Neural progenitor cell (in vitro differentiated cells): ENCODE measurements around the gene NXNL1.

Experiments used
- CTCF ChIP-seq: fragments of 200-600 bp; sonication (generic); IDR thresholded peaks from 2 replicates; pipeline ENCODE4 v1.5.1; 2017; ENCODE audit warnings: antibody characterized with exemption, mild to moderate bottlenecking
- EZH2 ChIP-seq: fragments of 200-600 bp; sonication (generic); IDR thresholded peaks from 2 replicates; pipeline ENCODE4 v1.6.1; 2017; ENCODE audit warnings: antibody characterized with exemption, mild to moderate bottlenecking, moderate library complexity

GRCh38 chr19:17482877-17483604 lies 22.3 kb upstream of the NXNL1 start:
- TF ChIP-seq CTCF = no peak
- no peak for TF ChIP-seq EZH2
